SK-N-SH treated with all-trans-retinoic acid at 6 μM for 48 hours (cell line): Measurements from ENCODE around the gene HLA-F.
A peak's percentile ranks its signal among the peaks of the same experiment; 100 is the strongest.

Experiments used
- ATAC-seq: fragments of 200-7000 bp; cut with Tn5 transposase; 3 replicates; pipeline ENCODE4 v1.9.1; 2020; ENCODE audit warnings: mild to moderate bottlenecking, moderate library complexity
- ARNTL ChIP-seq: fragments of 450-650 bp; formaldehyde crosslinking; IDR thresholded peaks from 2 replicates; pipeline ENCODE4 v1.5.0; 2020; ENCODE audit warnings: low read depth, mild to moderate bottlenecking, moderate library complexity, borderline replicate concordance
- BACH2 ChIP-seq: fragments of 250-450 bp; sonication (Bioruptor Pico); IDR thresholded peaks from 2 replicates; pipeline ENCODE4 v1.9.0; 2021; ENCODE audit warnings: mild to moderate bottlenecking, borderline replicate concordance
- CSDC2 ChIP-seq: fragments of 250-450 bp; sonication (Bioruptor Pico); IDR thresholded peaks from 2 replicates; pipeline ENCODE4 v1.5.0; 2020; ENCODE audit warnings: mild to moderate bottlenecking, moderate library complexity
- CSRNP3 ChIP-seq: fragments of 250-450 bp; sonication (Bioruptor Pico); IDR thresholded peaks from 2 replicates; pipeline ENCODE4 v1.5.1; 2021; ENCODE audit warnings: mild to moderate bottlenecking, moderate library complexity
- ESRRG ChIP-seq: fragments of 250-450 bp; sonication (Bioruptor Pico); IDR thresholded peaks from 2 replicates; pipeline ENCODE4 v1.6.1; 2021; ENCODE audit warnings: mild to moderate bottlenecking
- GLIS3 ChIP-seq: fragments of 250-450 bp; sonication (Bioruptor Pico); IDR thresholded peaks from 2 replicates; pipeline ENCODE4 v1.5.0; 2020; ENCODE audit warnings: mild to moderate bottlenecking, moderate library complexity
- ISL1 ChIP-seq: fragments of 250-450 bp; sonication (Bioruptor Pico); IDR thresholded peaks from 2 replicates; pipeline ENCODE4 v2.1.2; 2022; ENCODE audit warnings: mild to moderate bottlenecking, moderate library complexity
- PPARA ChIP-seq: fragments of 250-450 bp; sonication (Bioruptor Pico); IDR thresholded peaks from 2 replicates; pipeline ENCODE4 v1.5.0; 2020; ENCODE audit warnings: mild to moderate bottlenecking, borderline replicate concordance
- SNAI2 ChIP-seq: fragments of 250-450 bp; sonication (Bioruptor Pico); IDR thresholded peaks from 2 replicates; pipeline ENCODE4 v1.5.0; 2020; ENCODE audit warnings: mild to moderate bottlenecking, moderate library complexity
- TCF4 ChIP-seq: fragments of 250-450 bp; sonication (Bioruptor Pico); IDR thresholded peaks from 2 replicates; pipeline ENCODE4 v1.8.0; 2021; ENCODE audit warnings: mild to moderate bottlenecking, moderate library complexity, borderline replicate concordance
- TOX ChIP-seq: fragments of 250-450 bp; sonication (Bioruptor Pico); IDR thresholded peaks from 2 replicates; pipeline ENCODE4 v1.8.0; 2021; ENCODE audit warnings: mild to moderate bottlenecking, moderate library complexity, borderline replicate concordance
- TSHZ2 ChIP-seq: fragments of 250-450 bp; sonication (Bioruptor Pico); IDR thresholded peaks from 2 replicates; pipeline ENCODE4 v1.5.0; 2020; ENCODE audit warnings: mild to moderate bottlenecking, moderate library complexity
- ZFP3 ChIP-seq: fragments of 250-450 bp; sonication (Bioruptor Pico); IDR thresholded peaks from 2 replicates; pipeline ENCODE4 v1.5.0; 2020; ENCODE audit warnings: mild to moderate bottlenecking, moderate library complexity
- ZFP30 ChIP-seq: fragments of 450-650 bp; formaldehyde crosslinking; IDR thresholded peaks from 2 replicates; pipeline ENCODE4 v1.5.0; 2022; ENCODE audit warnings: mild to moderate bottlenecking, moderate library complexity
- ZNF565 ChIP-seq: fragments of 450-650 bp; formaldehyde crosslinking; conservative IDR thresholded peaks from 2 replicates; pipeline ENCODE4 v1.5.0; 2020; ENCODE audit warnings: low read depth, mild to moderate bottlenecking, moderate library complexity
- ZNF8 ChIP-seq: fragments of 450-650 bp; formaldehyde crosslinking; IDR thresholded peaks from 2 replicates; pipeline ENCODE4 v1.5.0; 2020; ENCODE audit warnings: mild to moderate bottlenecking, moderate library complexity
- TF ChIP-seq, protein P1 (sequence below): fragments of 250-450 bp; sonication (Bioruptor Pico); IDR thresholded peaks from 2 replicates; pipeline ENCODE4 v1.8.0; 2020; ENCODE audit warnings: mild to moderate bottlenecking, moderate library complexity, borderline replicate concordance
- TF ChIP-seq, protein P2 (sequence below): fragments of 250-450 bp; sonication (Bioruptor Pico); IDR thresholded peaks from 2 replicates; pipeline ENCODE4 v1.8.0; 2021; ENCODE audit warnings: low read depth, mild to moderate bottlenecking, moderate library complexity, borderline replicate concordance
- TF ChIP-seq, protein P3 (sequence below): fragments of 250-450 bp; sonication (Bioruptor Pico); IDR thresholded peaks from 2 replicates; pipeline ENCODE4 v1.5.1; 2020; ENCODE audit warnings: low read depth, mild to moderate bottlenecking, moderate library complexity

Gene HLA-F

DNA sequence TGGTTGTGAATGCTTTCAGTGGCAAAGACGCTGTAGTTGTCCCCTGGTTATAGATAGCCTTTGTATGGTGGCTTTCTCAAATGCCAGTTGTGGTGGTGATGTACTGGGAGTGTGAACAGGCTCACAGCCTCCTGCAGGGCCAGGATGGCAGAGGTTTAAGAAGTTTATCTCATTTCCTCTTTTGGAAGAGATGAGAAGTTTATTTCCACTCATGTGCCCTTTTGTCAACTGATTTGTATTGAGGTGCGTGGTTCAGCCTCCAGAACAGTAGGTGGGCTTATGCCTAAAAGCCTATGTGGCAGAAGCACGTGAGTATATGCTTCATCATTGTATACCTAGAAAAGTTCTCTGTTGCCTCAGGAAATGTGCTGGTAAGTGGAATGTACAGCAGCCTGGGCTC is 28.6 kb upstream of the HLA-F start:
- no peak for TF ChIP-seq ZNF8 (CRISPR knock-in tag)
- TF ChIP-seq, protein P1, sequence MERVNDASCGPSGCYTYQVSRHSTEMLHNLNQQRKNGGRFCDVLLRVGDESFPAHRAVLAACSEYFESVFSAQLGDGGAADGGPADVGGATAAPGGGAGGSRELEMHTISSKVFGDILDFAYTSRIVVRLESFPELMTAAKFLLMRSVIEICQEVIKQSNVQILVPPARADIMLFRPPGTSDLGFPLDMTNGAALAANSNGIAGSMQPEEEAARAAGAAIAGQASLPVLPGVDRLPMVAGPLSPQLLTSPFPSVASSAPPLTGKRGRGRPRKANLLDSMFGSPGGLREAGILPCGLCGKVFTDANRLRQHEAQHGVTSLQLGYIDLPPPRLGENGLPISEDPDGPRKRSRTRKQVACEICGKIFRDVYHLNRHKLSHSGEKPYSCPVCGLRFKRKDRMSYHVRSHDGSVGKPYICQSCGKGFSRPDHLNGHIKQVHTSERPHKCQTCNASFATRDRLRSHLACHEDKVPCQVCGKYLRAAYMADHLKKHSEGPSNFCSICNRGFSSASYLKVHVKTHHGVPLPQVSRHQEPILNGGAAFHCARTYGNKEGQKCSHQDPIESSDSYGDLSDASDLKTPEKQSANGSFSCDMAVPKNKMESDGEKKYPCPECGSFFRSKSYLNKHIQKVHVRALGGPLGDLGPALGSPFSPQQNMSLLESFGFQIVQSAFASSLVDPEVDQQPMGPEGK: no peak
- no peak for TF ChIP-seq ZFP3 (CRISPR knock-in tag)
- TF ChIP-seq CSRNP3: no peak
- TF ChIP-seq PPARA (CRISPR knock-in tag): no peak
- no peak for TF ChIP-seq ZFP30 (CRISPR knock-in tag)
- TF ChIP-seq, protein P2, sequence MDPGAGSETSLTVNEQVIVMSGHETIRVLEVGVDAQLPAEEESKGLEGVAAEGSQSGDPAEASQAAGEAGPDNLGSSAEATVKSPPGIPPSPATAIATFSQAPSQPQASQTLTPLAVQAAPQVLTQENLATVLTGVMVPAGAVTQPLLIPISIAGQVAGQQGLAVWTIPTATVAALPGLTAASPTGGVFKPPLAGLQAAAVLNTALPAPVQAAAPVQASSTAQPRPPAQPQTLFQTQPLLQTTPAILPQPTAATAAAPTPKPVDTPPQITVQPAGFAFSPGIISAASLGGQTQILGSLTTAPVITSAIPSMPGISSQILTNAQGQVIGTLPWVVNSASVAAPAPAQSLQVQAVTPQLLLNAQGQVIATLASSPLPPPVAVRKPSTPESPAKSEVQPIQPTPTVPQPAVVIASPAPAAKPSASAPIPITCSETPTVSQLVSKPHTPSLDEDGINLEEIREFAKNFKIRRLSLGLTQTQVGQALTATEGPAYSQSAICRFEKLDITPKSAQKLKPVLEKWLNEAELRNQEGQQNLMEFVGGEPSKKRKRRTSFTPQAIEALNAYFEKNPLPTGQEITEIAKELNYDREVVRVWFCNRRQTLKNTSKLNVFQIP (CRISPR knock-in tag): no peak
- no peak for TF ChIP-seq TCF4 (CRISPR knock-in tag)
- TF ChIP-seq TOX: no peak
- no peak for TF ChIP-seq ZNF565
- no peak for TF ChIP-seq TSHZ2 (CRISPR knock-in tag)
- no peak for TF ChIP-seq BACH2 (CRISPR knock-in tag)
- no peak for TF ChIP-seq SNAI2 (CRISPR knock-in tag)
- no peak for TF ChIP-seq ISL1
- TF ChIP-seq, protein P3, sequence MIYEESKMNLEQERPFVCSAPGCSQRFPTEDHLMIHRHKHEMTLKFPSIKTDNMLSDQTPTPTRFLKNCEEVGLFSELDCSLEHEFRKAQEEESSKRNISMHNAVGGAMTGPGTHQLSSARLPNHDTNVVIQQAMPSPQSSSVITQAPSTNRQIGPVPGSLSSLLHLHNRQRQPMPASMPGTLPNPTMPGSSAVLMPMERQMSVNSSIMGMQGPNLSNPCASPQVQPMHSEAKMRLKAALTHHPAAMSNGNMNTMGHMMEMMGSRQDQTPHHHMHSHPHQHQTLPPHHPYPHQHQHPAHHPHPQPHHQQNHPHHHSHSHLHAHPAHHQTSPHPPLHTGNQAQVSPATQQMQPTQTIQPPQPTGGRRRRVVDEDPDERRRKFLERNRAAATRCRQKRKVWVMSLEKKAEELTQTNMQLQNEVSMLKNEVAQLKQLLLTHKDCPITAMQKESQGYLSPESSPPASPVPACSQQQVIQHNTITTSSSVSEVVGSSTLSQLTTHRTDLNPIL (CRISPR knock-in tag): no peak
- TF ChIP-seq ARNTL (CRISPR knock-in tag): no peak
- no peak for TF ChIP-seq ESRRG (CRISPR knock-in tag)
- TF ChIP-seq, all 23 proteins: peak for 0
- ATAC-seq: no peak

DNA sequence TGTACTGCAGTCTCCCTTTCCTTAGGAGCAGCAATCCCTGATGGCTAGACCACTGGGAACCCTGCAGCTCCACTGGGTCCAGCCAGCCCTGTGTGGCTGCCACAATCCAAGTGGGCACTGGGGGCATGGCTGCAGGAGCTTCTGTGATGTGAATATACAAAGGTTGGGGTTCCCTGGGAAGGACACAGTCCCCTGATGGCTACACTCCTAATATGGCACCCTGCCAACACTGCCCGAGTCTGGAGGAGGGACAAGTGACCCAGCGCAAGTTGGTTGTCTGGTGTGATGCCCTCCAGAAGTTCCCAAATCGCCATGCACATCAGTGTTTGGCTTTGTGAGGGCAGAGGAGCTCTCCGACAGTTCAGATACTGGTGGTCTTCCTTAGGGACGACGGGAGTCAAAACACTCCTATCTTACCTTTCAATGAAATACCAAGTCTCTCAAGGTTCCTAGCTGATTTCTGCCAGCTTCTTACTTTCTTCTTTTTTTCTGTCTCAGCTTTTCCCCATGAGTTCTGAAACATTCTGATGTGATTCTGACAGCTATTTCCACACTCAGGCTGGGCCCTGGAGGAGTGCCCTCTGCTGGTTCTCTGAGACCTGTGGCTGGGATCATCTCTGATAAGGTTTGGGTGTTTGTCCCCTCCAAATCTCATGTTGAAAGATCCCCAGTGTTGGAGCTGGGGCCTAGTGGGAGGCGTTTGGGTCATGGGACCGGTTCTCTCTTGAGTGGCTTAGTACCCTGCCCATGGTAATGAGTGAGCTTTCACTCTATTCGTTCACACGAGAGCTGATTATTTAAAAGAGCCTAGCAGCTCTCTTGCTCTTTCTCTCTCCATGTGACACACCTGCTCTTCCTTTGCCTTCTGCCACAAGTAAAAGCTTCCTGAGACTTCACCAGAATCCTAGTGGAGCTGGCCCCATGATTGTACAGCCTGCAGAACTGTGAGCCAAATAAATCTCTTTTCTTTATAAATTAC is 26.8 kb upstream of the HLA-F start:
- peak; percentile 63 for ATAC-seq

More for the DNA sequence above, 26.8 kb upstream of the HLA-F start:
- TF ChIP-seq, protein P3 (CRISPR knock-in tag): no peak
- TF ChIP-seq CSRNP3 (no peak), CSDC2 (CRISPR knock-in tag) (no peak), TOX (no peak), ZFP3 (CRISPR knock-in tag) (no peak), GLIS3 (CRISPR knock-in tag) (no peak), BACH2 (CRISPR knock-in tag) (no peak), PPARA (CRISPR knock-in tag) (no peak), ESRRG (CRISPR knock-in tag) (no peak), TCF4 (CRISPR knock-in tag) (no peak), ZFP30 (CRISPR knock-in tag) (no peak), ZNF8 (CRISPR knock-in tag) (no peak)
- TF ChIP-seq, all 23 proteins: peak for 0
